KBM-7 (cell line): ENCODE measurements around the gene DNLZ.

ENCODE experiments used
- DNase-seq: peaks from one replicate; pipeline ENCODE4 v3.0.0-alpha.2; 2015
- in situ Hi-C: fragments of 300-500 bp; cut with MboI; formaldehyde crosslinking; loops from 2 replicates; pipeline ENCODE4 v1.14.3; 2020; ENCODE audit warnings: low sequenced_read_pairs, low pct_unique_long_range_greater_than_20kb, mixed read lengths

Gene DNLZ

GRCh38 chr9:136398286-136398685 lies 34.7 kb upstream of the DNLZ start:
- in situ Hi-C loops, result no loop called here
- DNase-seq, result no peak

DNA sequence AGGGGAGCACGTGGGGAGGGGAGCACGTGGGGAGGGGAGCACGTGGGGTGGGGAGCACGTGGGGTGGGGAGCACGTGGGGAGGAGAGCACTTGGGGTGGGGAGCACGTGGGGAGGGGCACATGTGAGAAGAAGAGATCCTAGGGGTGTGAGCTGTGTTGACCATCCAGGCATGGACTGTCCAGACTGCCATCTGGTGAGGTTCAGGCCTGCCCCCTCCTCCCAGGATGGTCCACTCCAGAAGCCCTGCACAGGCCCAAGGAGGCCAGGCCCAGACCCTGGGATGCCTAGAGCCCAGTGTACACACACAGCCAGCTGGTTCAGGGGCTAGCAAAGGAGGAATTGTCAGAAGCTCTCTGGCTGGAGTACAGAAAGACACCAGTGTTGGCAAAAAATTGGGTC lies 34.1 kb upstream of the DNLZ start:
- in situ Hi-C loops, result no loop called here
- DNase-seq, result no peak

DNA sequence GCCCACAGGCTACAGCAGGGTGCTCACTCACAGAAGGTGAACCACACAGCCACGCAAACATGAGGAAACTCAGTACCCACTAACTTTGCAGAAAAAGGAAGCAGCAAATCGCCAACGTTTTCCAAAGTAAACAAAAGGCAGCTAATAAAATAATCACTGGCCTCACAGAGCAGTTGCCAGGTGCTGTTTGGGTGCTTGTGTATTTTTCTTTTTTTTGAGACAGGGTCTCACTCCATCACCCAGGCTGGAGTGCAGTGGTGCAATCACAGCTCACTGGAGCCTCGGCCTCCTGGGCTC lies 32.6 kb upstream of the DNLZ start:
- in situ Hi-C loops, result no loop called here
- no peak for DNase-seq

- in situ Hi-C loops, result no loop called here
- DNase-seq, result no peak
Measured at GRCh38 chr9:136395345-136396218, 32.0 kb upstream of the DNLZ start.

GRCh38 chr9:136395020-136395340 lies 31.4 kb upstream of the DNLZ start:
- in situ Hi-C loops, result no loop called here
- DNase-seq, result no peak

DNA sequence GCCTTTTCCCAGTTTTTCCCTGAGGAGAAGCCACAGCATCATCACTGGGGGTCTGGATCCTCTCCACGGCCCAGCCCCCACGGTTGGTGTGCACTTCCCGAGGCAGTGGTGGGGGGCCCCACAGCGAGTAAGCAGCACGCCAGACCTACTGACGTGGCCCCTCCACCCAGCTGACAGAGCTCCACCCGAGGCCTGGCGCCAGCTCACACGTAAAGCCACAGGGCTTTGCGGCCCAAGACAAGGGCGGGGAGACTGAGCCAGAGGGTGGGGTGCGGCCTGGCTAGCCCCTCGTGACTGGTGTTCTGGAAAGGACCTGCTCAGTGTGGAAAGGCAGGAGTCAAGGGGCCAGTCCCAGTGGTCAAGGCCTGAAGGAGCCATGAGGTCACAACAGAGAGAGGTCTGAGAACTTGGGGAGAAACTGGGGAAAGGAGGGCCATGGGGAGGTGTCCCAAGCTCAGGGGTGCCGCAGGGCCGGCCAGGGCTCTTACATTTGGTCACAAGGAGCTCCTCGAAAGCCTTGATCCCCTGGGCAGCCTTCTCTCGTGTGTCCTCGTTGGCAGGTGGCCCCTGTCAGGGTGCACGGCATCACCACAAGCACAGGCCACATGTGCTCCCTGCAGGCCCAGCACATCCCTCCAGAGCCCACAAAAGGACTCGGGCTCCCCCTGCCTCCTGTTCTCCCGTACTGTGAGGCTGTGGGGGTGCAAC lies 30.9 kb upstream of the DNLZ start:
- DNase-seq, result no peak
- in situ Hi-C loops, result no loop called here

- in situ Hi-C loops, result no loop called here
- no peak for DNase-seq
Measured at GRCh38 chr9:136393531-136393930, 30.0 kb upstream of the DNLZ start.

- DNase-seq, result no peak
- in situ Hi-C loops, result no loop called here
Measured at GRCh38 chr9:136392538-136393449, 29.2 kb upstream of the DNLZ start.

- no peak for DNase-seq
- in situ Hi-C loops, result no loop called here
Measured at GRCh38 chr9:136391737-136392537, 28.4 kb upstream of the DNLZ start.

- no peak for DNase-seq
- in situ Hi-C loops, result no loop called here
Measured at GRCh38 chr9:136389396-136389795, 25.9 kb upstream of the DNLZ start.

- in situ Hi-C loops, result no loop called here
- DNase-seq, result no peak
Measured at GRCh38 chr9:136387217-136387616, 23.7 kb upstream of the DNLZ start.

DNA sequence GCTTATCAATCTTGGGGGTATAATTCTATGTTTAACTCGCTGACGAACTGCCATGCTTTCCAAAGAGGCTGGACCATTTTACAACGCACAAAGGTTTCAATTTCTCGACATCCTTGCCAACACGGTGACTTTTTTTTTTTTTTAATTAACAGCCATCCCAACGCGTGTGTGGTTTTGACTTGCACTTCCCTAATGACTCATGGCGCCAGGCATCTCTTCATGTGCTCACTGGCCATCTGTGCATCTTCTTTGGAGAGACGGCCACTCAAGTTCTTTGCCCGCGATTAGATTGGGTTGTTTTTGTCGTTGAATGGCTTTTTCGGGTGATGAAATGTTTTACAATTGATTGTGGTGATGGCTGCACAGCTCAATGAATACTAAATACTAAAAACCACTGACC lies 22.5 kb upstream of the DNLZ start:
- DNase-seq, result no peak

GRCh38 chr9:136385015-136385414 lies 21.5 kb upstream of the DNLZ start:
- DNase-seq, result no peak
- in situ Hi-C loops, result no loop called here

More for the DNA sequence above, 22.5 kb upstream of the DNLZ start:
- in situ Hi-C loops, result no loop called here

- DNase-seq, result no peak
- in situ Hi-C loops, result no loop called here
Measured at GRCh38 chr9:136383436-136383835, 19.9 kb upstream of the DNLZ start.

GRCh38 chr9:136381966-136382513 lies 18.5 kb upstream of the DNLZ start:
- DNase-seq, result no peak
- in situ Hi-C loops, result no loop called here

DNA sequence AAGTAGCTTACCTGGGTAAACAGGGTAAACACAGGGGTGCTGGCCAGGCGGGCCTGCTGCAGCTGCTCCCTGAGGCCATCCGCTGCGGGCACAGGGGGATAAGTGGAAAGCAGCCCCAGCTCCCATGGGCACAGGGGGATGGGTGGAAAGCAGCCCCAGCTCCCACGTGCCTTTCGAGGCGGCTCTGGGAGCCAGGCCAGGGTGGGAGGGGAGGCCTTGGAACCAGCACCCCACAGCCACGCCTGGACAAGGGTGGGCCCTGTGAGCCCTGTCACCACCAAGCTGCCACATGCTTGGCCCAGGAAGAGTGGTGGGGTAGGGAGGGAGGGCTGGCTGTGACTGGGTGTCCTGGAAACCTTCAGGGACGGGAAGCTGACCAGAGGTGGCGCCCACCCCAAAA lies 17.8 kb upstream of the DNLZ start:
- in situ Hi-C loops, result no loop called here
- no peak for DNase-seq

GRCh38 chr9:136380381-136380780 lies 16.8 kb upstream of the DNLZ start:
- no peak for DNase-seq
- in situ Hi-C loops, result no loop called here

DNA sequence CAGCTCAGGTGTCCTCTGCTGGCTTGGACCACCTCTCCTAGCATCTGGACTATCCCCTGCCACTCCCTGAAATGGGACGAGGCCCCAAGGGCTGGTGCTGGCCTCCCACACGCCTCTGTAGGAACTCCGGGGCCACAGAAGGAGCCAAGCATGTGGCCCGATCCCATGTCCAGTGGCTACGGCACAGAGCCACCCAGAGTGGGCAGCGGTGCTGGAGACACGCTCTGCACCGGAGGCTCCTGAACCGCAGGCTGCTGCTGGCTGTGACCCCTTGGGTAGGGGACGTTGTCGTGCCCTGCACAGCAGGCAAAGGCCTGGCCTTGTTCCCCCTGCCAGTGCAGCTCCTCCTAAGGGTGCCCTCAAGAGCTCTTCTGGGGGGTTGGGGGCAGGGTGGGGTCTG lies 16.3 kb upstream of the DNLZ start:
- DNase-seq, result no peak
- in situ Hi-C loops, result no loop called here

GRCh38 chr9:136379401-136379800 lies 15.9 kb upstream of the DNLZ start:
- in situ Hi-C loops, result no loop called here
- DNase-seq, result no peak
